HEK293T (cell line): ENCODE results near the gene ARID2.

ENCODE experiments used
- CTBP1 ChIP-seq: fragments of 450-650 bp; IDR thresholded peaks from 2 replicates; pipeline ENCODE4 v1.6.1; 2016; ENCODE audit warnings: borderline replicate concordance
- FOXM1 ChIP-seq: fragments of 450-650 bp; IDR thresholded peaks from 2 replicates; pipeline ENCODE4 v1.6.1; 2017; ENCODE audit warnings: mild to moderate bottlenecking, borderline replicate concordance
- SP1 ChIP-seq: fragments of 450-650 bp; IDR thresholded peaks from 2 replicates; pipeline ENCODE4 v1.6.1; 2017

DNA sequence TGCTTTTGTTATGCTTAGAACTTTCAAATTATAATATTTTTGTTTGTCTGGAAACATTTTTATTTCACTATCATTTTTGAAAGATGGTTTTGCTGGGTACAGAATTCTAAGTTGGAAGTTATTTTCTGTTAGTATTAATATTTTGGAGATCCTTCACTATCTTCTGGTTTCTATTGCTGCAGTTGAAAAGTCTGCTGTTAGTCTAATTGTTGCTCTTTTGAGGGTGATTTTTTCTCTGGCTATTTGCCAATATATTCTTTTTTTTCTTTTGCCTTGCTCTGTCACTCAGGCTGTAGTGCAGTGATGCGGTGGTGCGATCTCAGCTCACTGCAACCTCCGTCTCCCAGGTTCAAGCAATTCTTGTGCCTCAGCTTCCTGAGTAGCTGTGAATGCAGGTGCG lies 28.2 kb upstream of the ARID2 start:
- TF ChIP-seq CTBP1 (no peak), FOXM1 (no peak), SP1 (no peak)
